Epidermal melanocyte (primary cell): ENCODE data around the gene RBM19.

Experiments
- DNase-seq: peaks from one replicate; pipeline ENCODE4 v3.0.0; 2011; ENCODE audit warnings: low spot score; ENCODE audit not compliant: insufficient read length

The RBM19 gene

DNA sequence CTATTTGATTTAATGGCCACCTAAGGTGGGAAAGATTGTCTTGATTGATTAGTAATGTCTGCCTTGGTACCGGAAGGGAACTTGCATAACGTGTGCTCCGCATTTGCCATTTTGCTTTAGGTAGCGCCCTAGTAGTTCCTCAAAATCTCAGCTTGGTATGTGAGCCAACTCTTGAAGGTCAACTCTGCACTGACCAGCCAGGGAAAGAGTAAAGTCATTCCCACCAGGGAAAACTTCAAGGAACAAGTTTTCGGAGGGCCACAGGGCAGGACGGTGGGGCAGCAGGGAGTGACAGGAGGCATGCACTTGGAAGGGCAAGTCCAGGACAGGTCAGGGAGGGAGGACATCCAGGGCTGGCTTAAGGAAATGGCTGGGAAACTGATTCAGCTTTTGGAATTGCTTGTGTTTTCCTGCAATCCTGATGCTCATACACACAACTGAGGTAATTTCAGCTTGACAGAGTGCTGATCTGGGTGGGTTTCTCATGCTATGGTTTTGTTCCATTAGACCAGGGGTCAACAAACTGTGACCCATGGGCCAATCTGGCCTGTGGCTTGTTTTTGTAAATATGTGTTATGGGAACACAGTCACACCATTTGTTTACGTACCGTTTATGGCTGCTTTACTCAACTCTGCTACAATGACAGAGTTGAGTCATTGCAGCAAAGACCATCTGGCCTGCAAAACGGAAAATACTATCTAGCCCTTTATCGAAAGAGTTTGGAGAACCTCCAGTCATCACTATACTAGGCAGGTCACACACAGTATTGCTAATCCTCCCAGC, 184.5 kb downstream of the RBM19 start:
- no peak for DNase-seq

DNA sequence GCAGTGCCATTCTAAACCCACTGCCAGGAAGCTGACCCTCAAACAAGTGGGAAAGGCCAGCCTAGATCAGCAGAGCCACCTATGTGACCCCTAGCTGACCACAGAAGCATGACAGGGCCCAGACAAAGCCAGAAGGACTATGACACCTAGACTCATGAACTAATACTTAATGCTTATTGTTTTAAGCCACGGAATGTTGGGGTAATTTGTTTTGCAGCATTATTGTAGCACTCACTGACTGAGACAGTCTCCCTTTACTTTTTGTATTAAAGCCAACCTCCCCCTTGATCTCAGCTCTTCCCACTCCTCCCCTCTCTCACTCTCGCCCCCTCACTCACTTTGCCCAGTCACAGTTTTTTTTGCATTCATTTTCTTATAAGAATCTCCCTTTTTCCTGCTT, 186.4 kb downstream of the RBM19 start:
- DNase-seq: no peak

DNA sequence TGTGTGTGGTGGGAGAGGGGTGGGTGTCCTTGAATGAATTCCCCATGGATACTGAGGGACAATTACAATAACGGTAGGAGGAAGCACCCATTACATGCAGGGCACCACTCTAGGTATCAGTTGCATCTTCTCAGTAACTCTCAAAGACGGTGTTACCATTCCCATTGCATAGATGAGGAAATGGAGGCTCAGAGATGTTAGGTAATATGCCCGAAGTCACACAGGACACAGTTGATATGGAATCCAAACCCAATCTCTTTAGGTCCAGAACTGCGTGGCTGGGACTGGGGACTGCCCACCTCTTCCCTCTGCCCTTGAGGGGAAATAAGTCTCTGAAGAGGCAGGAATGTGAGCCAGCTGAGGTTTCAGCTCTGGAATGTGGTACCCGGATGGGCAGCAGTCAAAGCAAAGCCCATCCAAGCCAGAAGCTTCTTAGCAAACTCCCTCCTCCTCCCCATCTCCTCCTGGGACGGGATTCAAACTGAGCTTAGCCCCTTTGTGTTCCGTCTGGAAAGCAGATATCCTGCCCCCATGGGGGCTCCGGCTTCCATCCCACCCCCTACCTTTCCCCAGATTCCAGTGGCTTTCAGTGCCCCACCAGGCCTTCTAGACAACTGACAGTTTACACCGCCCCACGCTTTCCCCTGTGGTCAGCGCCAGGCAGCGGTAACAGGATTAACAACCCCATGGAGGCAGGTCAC, 187.5 kb downstream of the RBM19 start:
- no peak for DNase-seq

DNA sequence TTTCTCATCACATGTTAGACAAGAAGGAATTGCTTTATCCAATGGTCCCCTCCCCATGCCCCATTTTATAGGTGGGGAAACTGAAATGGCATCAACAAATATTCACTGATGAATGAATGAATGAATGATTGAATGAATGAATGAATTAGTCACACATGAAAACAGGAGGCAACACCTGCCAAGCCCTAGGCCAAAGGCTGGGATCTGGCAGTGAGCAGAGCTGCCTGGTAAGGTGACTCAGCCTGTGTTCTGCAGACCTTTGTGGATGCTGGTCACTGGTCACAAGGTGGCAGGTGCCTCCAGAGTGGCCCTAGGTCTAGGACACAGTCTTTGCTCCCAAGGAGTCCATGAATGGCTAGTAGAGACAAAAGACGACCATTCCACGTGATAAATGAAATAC, 188.4 kb downstream of the RBM19 start:
- no peak for DNase-seq

DNA sequence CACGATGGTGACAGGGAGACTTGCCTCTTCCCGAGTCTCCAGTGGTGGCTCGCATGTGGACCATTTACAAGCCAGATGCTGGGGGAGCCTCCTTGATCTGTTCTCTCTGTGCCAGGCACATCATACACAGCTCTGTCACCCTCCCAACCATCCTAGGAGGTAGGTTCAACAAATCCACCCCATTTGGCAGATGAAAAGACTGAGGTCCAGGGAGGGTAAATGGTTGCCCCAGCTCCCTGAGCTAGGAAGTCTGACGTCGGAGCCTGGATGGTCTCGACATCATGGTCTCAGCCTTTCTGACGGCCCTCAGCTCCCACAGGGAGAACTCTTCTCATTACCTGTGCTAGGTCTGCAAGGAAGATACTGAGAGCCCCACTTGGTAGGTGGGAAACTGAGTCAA, 189.6 kb downstream of the RBM19 start:
- no peak for DNase-seq

DNA sequence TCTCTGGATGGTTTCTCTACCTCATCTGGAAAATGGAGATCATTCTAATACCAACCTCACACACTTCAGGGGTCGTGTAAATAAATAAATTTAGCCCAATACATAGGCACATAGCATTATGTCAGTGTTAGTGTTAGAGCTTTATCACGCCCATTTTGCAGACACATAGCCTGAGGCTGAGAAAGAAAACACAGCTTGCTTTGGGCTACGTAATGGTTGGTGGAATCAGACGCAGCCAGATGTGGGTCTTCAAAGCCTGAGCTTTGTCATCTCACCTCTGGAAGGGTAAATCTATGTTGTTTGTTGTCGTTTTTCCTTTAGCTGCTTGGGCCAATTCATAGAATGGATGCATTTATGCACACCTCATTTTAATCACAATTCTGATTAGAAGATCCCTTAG, 191.6 kb downstream of the RBM19 start:
- DNase-seq: no peak

DNA sequence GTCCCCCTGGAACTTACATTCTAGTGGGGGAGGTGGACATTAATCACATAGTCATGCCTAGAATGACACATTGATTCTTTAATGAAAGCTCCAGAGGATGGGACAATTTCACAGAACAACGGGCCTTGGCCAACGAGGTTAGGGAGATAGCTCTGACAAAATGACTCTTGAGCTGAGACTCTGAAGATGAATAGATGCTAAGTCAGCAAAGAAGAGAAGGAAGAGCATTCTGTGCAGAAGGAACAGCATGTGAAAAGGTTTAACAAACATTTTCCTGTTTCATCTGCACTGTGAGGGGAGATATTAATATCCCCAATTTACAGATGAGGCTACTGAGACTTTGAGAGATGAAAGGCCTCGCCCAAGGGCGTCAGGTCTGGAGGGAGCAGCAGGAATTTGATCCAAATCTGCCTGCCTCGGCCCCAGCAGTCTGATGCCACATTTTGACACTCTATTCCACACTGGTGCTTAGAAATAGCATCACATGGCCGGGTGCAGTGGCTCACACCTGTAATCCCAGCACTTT, 193.6 kb downstream of the RBM19 start:
- no peak for DNase-seq

DNA sequence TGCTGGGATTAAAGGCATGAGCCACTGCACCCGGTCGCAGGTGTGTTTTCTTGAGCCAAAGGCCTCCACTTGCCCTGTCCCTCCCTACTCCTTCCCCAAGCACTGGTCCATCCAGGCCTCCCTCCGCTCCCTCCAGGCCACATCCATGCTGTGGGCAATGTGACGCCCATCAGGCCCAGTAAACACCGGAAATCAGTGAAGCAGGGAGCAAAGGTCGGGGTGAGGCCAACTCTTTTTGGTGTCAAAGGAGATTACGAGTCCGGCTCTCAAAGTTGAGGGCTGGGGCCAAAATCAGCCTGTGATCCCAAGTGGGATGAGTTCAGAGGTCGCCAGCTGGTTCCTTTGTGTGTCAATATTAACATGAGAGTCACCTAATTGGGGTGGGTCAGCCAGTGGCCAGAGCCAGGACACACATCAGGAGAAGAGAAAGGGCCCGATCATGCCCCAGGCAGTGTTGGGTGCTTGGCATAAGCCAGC, 195.7 kb downstream of the RBM19 start:
- no peak for DNase-seq

DNA sequence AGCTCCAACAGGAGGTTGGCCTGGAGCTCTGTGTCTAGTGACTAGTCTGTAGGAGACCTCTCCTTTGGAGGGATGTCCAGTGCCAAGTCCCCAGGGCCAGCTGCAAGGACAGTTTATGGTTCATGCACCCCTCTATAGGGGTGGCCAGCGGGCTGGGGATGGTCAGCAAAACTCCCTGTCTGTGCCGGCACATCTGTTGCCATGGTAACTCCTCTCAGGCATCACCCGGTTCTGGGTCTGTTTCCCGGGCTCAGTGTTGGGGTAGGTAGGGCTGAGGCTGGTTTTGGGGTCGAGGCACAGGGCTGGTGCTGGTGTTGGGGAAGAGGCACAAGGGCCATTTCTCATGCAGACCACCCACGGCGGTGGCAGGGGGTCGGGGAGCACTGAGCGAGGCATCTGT, 196.8 kb downstream of the RBM19 start:
- DNase-seq: no peak

DNA sequence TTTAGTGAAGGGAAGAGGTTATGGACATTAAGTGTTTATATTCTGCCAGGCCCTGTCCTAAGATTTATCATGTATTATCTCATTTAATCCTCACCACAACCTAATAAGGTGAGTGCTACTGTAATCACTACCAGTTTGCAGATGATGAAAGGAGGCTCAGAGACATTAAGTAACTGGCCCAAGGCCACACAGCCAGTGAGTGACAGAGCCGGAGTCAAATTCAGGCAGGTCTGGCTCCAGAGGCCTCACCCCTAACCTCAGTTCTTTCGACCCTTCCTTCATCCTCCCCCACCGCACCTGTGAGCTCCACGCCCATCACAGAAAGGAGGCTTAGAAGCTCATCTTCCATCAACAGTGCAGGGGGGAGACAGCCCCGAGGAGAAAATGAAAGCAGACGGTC, 197.3 kb downstream of the RBM19 start:
- no peak for DNase-seq

DNA sequence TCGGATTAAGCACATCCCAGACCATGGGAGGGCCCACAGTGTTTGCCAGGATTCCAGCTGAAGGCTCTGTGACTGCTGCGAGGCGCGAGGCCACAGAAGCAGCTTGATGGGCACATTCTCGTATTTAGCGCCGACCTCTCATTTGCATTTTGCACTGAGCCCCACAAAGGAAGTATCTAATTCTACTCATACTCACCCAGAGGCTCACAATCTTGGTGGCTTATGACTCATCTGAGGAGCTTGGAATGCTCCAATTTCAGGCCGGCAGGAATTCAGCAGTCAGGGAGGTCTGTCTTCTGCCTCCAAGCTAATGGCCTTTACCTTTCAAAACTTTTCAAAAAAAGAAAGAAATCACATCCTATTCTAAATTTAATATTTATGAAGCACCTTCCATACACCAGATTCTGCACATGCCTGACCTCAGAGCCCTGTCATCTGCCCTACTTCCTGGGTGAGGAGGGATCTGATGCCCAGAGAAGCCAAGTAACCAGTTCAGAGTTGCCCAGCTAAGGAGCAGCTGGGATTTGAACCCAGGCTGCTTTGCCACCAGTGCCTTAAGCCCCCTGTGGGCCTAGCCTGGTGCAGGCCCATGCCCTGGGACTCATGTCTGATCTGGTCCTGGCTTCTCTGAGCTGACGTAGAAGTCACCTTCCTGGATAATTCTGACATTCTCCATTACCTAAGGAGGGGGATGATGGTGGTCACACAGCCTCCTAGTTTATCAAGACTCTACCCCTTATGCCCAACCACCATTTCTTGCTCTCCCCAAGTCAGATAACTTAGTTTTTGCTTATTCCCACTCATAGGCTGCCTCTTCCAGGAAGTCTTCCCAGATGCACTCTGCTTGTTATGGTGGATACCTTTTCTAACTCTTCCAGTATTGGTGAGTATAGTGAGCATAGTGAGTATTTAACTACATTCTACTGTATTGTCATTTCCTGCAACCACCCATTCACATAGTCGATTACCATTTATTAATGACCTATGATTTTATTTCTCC, 198.9 kb downstream of the RBM19 start:
- peak; percentile 66 for DNase-seq
